ENCODE data around the gene CASP6.

The CASP6 gene

DNA sequence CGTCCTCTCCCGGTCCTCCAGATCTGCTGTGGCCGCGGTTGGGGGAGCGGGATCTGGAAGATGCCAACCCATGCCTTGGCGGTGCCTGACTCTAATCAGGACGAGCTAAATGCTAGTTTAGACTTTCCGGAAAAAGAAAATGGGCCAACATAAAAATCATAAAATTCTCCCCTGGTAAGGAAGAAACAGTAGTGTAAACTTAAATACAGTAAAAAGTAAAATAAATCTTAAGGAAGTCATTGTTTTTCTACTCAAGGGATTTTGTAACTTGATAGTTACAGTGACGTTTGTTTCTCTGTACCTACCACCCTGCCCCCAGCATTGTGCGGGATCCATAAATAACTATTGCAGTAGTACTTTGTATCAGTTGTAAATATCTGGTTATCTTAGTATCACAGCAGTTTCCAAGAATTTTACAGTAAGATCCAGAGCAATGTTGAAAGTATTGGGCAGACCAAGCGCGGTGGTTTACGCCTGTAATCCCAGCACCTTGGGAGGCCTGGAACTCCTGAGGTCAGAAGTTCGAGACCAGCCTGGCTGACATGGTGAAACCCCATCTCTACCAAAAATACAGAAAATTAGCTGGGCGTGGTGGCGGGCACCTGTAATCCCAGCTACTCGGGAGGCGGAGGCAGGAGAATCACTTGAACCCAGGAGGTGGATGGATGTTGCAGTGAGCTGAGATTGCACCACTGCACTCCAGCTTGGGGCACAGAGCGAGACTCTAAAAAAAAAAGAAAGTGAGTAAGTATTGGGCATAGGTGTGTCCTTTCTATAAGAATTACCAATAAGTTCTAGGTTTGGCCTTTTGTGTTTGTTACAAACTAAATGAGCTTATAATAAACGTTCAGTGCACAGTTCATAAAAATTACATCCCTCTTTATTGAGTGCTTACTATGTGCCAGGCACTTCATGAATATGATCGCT lies 27.6 kb upstream of the CASP6 start:
- no peaks in the 10 kb centered on the region for H3K27me3 ChIP-seq (replicated peaks; ENCODE audit: insufficient read depth, low read length)
- H3K4me3 ChIP-seq (ENCODE audit: low read length), result peak overlapping the region; percentile 78
- H3K4me2 ChIP-seq (ENCODE audit: low read depth, low read length), result peak overlapping the region; percentile 80
- H3K36me3 ChIP-seq (replicated peaks; ENCODE audit: insufficient read depth, low read length), result no peaks in the 10 kb centered on the region
- H3K79me2 ChIP-seq (ENCODE audit: low read length), result peaks cover 34% of the 10 kb centered on the region
- H3K9me2 ChIP-seq (replicated peaks; ENCODE audit: insufficient read depth, low read length), result no peaks in the 10 kb centered on the region
- no peak overlapping the region for H3K27ac ChIP-seq (ENCODE audit: low read length)
- peak overlapping the region; percentile 60 for H3K9ac ChIP-seq (ENCODE audit: low read length)
- no peak for DNase-seq
- H4K20me1 ChIP-seq (ENCODE audit: insufficient read depth, low read length), result no peaks in the 10 kb centered on the region
- no peak for TF ChIP-seq EZH2 (optimal IDR thresholded peaks at IDR 0.05; ENCODE audit: low read depth, low read length)
- TF ChIP-seq EZH2phosphoT487 (IDR thresholded peaks at IDR 0.05; ENCODE audit: low read length), result no peak
- TF ChIP-seq, protein P1, sequence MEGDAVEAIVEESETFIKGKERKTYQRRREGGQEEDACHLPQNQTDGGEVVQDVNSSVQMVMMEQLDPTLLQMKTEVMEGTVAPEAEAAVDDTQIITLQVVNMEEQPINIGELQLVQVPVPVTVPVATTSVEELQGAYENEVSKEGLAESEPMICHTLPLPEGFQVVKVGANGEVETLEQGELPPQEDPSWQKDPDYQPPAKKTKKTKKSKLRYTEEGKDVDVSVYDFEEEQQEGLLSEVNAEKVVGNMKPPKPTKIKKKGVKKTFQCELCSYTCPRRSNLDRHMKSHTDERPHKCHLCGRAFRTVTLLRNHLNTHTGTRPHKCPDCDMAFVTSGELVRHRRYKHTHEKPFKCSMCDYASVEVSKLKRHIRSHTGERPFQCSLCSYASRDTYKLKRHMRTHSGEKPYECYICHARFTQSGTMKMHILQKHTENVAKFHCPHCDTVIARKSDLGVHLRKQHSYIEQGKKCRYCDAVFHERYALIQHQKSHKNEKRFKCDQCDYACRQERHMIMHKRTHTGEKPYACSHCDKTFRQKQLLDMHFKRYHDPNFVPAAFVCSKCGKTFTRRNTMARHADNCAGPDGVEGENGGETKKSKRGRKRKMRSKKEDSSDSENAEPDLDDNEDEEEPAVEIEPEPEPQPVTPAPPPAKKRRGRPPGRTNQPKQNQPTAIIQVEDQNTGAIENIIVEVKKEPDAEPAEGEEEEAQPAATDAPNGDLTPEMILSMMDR (IDR thresholded peaks at IDR 0.05; ENCODE audit: low read length), result no peak
- no peaks in the 10 kb centered on the region for H3K9me3 ChIP-seq (replicated peaks; ENCODE audit: insufficient read depth, low read length)
- H2AFZ ChIP-seq (ENCODE audit: low read length), result peak overlapping the region; percentile 97
- peaks cover 10% of the 10 kb centered on the region; the same call in 1 of the 2 replicates for H3K4me1 ChIP-seq (ENCODE audit: low read length)
- H3F3A ChIP-seq (ENCODE audit: insufficient read depth, low read length), result no peaks in the 10 kb centered on the region

DNA sequence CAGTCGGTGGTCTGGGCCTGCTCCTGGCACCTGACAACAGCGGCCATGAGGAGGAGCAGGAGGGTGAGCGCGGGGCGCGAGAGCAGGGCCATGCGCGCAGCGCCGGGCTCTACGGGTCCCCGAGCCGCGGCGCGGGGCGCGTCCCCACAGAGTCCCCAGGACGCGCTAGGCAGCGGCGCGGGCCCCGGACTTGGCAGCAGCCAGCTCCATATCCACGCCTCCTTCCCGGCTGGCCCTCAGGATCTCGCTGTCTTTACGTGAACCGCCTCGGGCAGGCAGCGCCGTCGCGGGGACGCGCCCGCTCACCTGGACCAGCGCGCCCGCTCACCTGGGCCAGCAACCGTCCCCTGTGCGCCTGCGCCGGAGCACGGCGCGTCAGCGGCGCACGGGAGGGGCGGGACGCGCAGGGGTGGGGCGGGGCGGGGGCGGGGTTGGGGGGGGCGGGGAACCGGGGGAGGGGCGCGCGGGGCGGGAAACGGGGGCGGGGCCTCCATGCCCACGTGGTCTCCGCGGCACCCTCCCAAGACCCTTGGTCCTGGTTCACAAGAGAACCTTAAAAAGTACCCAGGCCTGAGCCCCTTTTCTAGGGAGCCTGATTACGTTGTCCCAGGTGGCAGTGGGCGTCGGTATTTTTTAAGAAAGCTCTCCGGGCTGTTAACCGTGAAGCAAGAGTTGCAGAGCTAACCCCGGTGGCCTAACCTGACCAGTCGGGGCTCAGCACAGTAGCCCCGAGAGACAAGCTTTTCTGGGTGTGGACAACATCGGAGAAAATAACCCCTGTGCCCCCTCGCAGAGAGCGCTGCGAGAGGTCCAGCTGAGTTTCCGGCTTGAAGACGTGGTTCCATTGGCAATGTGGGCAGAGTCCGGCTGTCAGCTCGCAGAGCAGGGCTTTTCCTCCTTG lies 26.7 kb upstream of the CASP6 start, which contains the start of gene PLA2G12A:
Gene PLA2G12A, minus strand, starts transcription at position 353 of the 901 bp plus-strand sequence. Its CDS starts 261 bp downstream, at position 92.
- TF ChIP-seq, protein P1 (IDR thresholded peaks at IDR 0.05; ENCODE audit: low read length), result no peak
- TF ChIP-seq EZH2phosphoT487 (IDR thresholded peaks at IDR 0.05; ENCODE audit: low read length) (no peak), EZH2 (optimal IDR thresholded peaks at IDR 0.05; ENCODE audit: low read depth, low read length) (no peak)
- peak within 1 kb of the TSS; percentile 87 for H3K4me2 ChIP-seq (ENCODE audit: low read depth, low read length)
- peak within 1 kb of the TSS; percentile 78 for H3K4me3 ChIP-seq (ENCODE audit: low read length)
- DNase-seq, result peak; percentile 88
- H2AFZ ChIP-seq (ENCODE audit: low read length), result peak within 1 kb of the TSS; percentile 97
- H3K27ac ChIP-seq (ENCODE audit: low read length), result peak within 1 kb of the TSS; percentile 57; the same call in 1 of the 2 replicates
- peaks cover 41% of the 10 kb centered on the region for H3K79me2 ChIP-seq (ENCODE audit: low read length)
- H3K4me1 ChIP-seq (ENCODE audit: low read length), result peaks cover 10% of the 10 kb centered on the region; the same call in 1 of the 2 replicates
- H4K20me1 ChIP-seq (ENCODE audit: insufficient read depth, low read length), result no peaks in the 10 kb centered on the region
- peak within 1 kb of the TSS; percentile 79 for H3K9ac ChIP-seq (ENCODE audit: low read length)
- H3K9me3 ChIP-seq (replicated peaks; ENCODE audit: insufficient read depth, low read length), result no peaks in the 10 kb centered on the region
- H3K27me3 ChIP-seq (replicated peaks; ENCODE audit: insufficient read depth, low read length), result no peaks in the 10 kb centered on the region
- no peaks in the 10 kb centered on the region for H3K36me3 ChIP-seq (replicated peaks; ENCODE audit: insufficient read depth, low read length)
- no peaks in the 10 kb centered on the region for H3K9me2 ChIP-seq (replicated peaks; ENCODE audit: insufficient read depth, low read length)
- no peaks in the 10 kb centered on the region for H3F3A ChIP-seq (ENCODE audit: insufficient read depth, low read length)

DNA sequence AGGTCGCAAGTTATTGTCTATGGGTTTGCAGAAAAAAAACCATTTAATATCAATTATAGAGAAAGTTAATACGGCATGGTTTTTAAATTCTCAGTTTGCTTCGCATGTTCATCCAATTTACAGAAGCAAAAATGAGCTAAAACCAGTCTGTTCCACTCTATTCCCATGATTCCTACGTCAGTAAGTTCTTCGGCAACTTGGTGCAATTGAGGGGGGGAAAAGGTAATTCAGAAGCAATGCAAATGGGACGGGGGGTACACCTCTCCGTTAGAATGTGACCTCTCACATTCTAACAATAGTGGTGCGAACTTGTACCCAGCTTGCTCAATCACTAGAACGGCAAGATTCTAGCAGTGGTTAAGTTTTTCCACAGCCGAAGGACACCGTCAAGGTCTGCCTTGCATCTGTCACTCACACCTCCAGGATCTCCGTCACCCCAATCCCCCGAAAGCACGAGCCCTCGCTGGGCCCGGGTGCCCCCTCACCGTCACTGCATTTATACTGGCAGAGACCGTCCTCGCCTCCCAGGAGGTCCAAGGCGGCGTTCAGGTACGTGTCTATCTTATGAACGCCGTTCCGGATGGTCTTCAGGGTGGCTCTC lies 26.0 kb upstream of the CASP6 start:
- peak overlapping the region; percentile 79 for H3K9ac ChIP-seq (ENCODE audit: low read length)
- H2AFZ ChIP-seq (ENCODE audit: low read length), result peak overlapping the region; percentile 73
- peaks cover 48% of the 10 kb centered on the region for H3K79me2 ChIP-seq (ENCODE audit: low read length)
- peak overlapping the region; percentile 87 for H3K4me2 ChIP-seq (ENCODE audit: low read depth, low read length)
- peak overlapping the region; percentile 57; the same call in 1 of the 2 replicates for H3K27ac ChIP-seq (ENCODE audit: low read length)
- no peaks in the 10 kb centered on the region for H3K36me3 ChIP-seq (replicated peaks; ENCODE audit: insufficient read depth, low read length)
- peak overlapping the region; percentile 76 for H3K4me3 ChIP-seq (ENCODE audit: low read length)
- DNase-seq, result no peak
- H3K9me2 ChIP-seq (replicated peaks; ENCODE audit: insufficient read depth, low read length), result no peaks in the 10 kb centered on the region
- no peaks in the 10 kb centered on the region for H3K9me3 ChIP-seq (replicated peaks; ENCODE audit: insufficient read depth, low read length)
- TF ChIP-seq, protein P1 (IDR thresholded peaks at IDR 0.05; ENCODE audit: low read length), result no peak
- no peak for TF ChIP-seq EZH2 (optimal IDR thresholded peaks at IDR 0.05; ENCODE audit: low read depth, low read length)
- no peak for TF ChIP-seq EZH2phosphoT487 (IDR thresholded peaks at IDR 0.05; ENCODE audit: low read length)
- H3K4me1 ChIP-seq (ENCODE audit: low read length), result peaks cover 10% of the 10 kb centered on the region; the same call in 1 of the 2 replicates
- no peaks in the 10 kb centered on the region for H4K20me1 ChIP-seq (ENCODE audit: insufficient read depth, low read length)
- no peaks in the 10 kb centered on the region for H3F3A ChIP-seq (ENCODE audit: insufficient read depth, low read length)
- no peaks in the 10 kb centered on the region for H3K27me3 ChIP-seq (replicated peaks; ENCODE audit: insufficient read depth, low read length)
